Stimulated activated CD4-positive, alpha-beta T cell treated with anti-CD3 and anti-CD28 coated beads, Interleukin-4, amount 100 ng/mL, for 48 hours (primary cell): ENCODE data around the gene CASTOR2.
A peak's percentile ranks its signal among the peaks of the same experiment; 100 is the strongest.
"Not testable (repeated sequence)": the region's sequence is repeated elsewhere in the genome, so short reads cannot be mapped to it uniquely, and the experiment has no call there.

Source experiments
- DNase-seq, 2 donors: peaks; one replicate each; pipeline ENCODE4 v3.0.0-alpha.2; 2020; ENCODE audit warnings: low read depth in 2 of 2

CASTOR2 gene

GRCh38 chr7:74964511-74965119 lies at the start of gene CASTOR2:
CASTOR2 (plus strand) TSS chr7:74964705; CDS start chr7:74964986, 281 bp downstream.
- DNase-seq: peak; percentile 39 to 56

- DNase-seq: not testable (repeated sequence)
These were observed 42.1 kb upstream of the CASTOR2 start for GRCh38 chr7:74922321-74922890.

GRCh38 chr7:74923644-74924043 lies 40.9 kb upstream of the CASTOR2 start:
- not testable (repeated sequence) for DNase-seq

DNA sequence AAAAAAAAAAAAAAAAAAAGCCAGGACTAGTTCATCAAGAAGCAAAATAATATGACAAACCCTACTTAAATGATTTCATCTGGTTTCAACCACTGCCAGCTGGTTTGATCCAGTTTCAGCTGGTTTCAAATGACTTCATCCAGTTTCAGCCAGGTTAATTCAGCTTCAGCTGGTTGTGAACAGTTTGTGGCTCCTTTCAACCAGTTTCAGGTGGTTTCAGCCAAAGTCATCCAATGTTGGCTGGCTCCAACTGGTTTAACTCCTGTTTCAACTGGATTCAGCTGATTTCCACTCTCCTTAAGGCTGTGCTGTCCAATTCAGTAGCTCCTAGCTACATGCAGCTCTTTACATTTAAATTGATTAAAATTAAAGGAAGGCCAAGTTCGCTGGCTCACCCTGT lies 37.5 kb upstream of the CASTOR2 start:
- not testable (repeated sequence) for DNase-seq

GRCh38 chr7:74931563-74932328 lies 32.8 kb upstream of the CASTOR2 start:
- not testable (repeated sequence) for DNase-seq

- not testable (repeated sequence) for DNase-seq
These were observed 25.1 kb upstream of the CASTOR2 start for GRCh38 chr7:74939429-74939828.

DNA sequence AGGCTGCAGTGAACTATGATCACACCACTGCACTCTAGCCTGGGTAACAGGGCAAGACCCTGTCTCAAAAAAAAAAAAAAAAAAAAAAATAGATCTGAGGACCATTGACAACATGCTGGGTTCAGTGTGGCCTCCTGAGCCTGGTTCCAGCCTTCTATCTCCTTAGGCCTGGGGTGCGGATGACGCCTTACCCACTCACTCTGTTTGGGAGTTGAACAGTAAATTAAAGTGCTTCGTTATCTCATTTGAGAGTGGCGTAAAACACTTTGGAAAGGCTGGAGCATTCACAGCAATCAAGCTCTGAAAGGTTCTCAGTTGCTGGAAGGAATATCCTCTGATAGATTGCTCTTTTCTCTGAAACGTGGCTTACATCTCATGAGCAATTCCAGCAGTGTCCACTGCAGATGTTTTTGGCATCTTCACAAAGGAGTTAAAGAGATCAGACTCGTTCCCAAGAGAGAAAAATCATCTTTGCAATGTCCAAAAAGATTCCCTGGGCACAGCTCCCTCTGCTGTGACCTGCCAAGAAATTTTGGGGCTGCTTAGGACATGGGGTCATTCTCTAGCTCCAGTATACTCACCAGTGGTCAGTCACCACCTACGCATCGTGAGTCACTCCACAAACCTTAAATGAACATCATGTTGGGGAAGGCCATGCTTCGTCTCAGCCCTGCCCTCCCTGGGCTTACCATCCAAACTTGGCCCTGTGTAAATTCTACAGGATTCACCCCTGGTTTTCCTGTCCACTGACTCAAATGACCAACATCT lies 23.0 kb upstream of the CASTOR2 start:
- DNase-seq: not testable (repeated sequence)

DNA sequence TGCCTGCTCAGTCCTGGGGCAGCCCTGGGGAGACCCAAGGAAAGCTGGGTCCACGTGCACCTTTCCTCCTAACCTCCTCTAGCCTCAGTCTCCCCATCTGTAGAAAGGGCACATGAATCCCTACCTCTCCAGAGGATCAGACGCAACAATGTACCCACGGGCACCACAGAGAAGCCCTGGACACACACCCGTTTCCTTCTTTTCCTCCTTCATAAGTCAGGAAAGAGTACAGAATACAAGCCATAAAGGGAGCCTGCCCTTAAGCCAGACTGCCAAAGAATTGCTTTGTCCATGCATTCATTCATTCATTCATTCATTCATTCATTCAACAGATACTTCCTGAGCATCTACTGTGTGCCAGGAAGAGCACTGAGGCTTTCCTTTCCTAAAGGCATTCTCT lies 20.6 kb upstream of the CASTOR2 start:
- not testable (repeated sequence) for DNase-seq

GRCh38 chr7:74947741-74948140 lies 16.8 kb upstream of the CASTOR2 start:
- DNase-seq: not testable (repeated sequence)

DNA sequence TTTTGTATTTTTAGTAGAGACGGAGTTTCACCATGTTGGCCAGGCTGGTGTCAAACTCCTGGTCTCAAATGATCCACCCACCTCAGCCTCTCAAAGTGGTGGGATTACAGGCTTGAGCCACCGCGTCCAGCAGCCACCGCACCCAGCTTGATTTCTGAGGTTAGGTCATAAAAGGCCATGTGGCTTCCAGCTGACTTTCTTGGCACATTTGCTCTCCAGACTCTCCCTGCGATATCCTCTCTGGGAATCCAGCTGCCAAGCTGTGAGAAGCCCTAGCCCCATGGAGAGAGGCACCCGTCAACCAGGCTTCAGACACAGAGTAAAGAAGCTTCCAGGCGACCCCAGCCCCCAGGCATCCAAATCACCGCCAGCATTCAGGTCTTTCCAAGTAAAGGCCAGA lies 10.7 kb upstream of the CASTOR2 start:
- DNase-seq: not testable (repeated sequence)

DNA sequence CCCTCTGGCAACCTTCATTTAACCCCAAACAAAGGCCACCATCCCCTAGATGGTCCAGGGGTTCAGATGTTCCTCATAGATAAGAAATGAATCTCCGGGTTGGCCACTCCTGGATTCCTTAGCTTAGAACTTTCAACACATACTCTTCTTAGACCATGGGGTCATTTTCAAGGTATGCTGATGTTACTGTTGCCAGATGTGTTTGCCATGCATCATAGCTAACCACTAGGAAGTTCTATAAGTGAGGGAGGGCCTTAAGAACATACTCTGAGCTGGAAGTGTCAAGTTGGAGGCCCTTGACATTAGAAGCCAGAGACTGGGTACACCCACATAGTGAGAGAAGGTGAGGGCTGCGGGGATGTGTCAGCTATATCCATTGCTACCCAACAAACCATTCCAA lies 6.2 kb upstream of the CASTOR2 start:
- not testable (repeated sequence) for DNase-seq

- not testable (repeated sequence) for DNase-seq
These were observed 598 bp upstream of the CASTOR2 start for GRCh38 chr7:74963704-74964510.

DNA sequence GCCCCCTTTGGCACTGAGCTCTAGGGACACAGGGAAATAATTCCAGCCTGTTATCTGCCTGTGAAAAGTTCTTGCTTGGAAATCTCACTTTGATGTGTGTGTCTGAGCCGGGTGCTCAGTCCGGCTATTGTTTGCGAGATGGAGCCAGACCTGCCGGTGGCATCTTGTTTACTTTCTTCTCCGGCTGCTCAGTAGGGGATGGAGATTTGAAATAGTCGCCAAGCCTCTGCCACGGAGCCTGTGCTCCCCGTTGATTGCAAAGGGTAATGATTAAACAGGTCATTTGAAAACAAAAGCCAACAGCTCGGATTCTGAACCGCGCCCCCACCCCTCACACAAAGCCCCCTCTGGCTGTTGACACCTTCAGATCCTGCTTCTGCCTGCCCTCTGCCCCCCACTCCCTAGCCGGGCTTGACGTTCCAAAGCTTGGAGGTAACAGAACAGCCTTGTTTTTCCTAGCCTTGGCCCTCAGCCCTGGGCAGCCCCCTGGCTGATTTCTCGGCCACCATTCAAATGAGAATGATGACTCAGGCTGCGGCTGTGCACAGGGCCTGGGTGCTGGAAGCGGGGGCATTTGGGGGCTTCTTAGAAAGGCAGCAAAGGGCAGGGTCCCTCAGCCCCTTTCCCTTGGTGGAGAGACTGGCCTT lies 1.8 kb downstream of the CASTOR2 start:
- DNase-seq: not testable (repeated sequence)

GRCh38 chr7:74966909-74967308 lies 2.4 kb downstream of the CASTOR2 start:
- not testable (repeated sequence) for DNase-seq

DNA sequence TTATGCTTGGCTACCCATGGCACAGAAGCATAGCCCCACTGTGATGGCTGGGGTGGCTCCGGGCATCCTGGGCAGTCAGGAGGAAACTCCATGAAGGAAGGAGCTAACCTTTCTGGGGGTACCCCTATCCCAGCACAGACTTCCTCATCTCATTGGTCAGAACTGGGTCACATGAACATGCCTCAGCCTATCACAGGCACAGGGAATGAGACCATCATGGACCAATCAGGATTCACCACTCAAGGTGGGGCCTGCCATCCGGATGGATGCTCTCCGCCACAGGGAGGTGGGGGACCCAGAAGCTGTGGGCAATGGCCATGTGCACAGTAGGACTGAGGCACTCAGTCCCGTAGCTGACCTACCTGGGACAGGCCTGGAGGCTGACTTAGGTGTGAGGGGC lies 6.9 kb downstream of the CASTOR2 start:
- DNase-seq: not testable (repeated sequence)

GRCh38 chr7:74972377-74972776 lies 7.9 kb downstream of the CASTOR2 start:
- DNase-seq: not testable (repeated sequence)

DNA sequence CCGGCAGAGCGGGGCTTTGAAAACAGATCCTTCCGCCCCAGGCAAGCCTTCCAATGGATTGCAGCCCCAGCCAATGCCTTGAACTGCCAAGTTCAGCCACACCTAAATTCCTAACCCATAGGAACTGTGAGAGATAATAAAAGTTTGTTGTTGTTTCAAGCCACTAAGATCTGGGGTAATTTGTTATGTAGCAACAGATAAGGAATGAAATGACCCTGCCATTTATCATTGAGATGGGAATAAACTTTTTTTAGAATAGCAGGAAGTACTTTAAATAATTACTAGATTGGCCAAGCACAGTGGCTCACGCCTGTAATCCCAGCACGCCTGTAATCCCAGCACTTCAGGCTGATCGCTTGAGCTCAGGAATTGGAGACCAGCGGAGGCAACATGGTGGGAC lies 11.5 kb downstream of the CASTOR2 start:
- DNase-seq: not testable (repeated sequence)

- DNase-seq: not testable (repeated sequence)
These were observed 13.0 kb downstream of the CASTOR2 start for GRCh38 chr7:74977523-74977922.

GRCh38 chr7:74988436-74988835 lies 23.9 kb downstream of the CASTOR2 start:
- not testable (repeated sequence) for DNase-seq

DNA sequence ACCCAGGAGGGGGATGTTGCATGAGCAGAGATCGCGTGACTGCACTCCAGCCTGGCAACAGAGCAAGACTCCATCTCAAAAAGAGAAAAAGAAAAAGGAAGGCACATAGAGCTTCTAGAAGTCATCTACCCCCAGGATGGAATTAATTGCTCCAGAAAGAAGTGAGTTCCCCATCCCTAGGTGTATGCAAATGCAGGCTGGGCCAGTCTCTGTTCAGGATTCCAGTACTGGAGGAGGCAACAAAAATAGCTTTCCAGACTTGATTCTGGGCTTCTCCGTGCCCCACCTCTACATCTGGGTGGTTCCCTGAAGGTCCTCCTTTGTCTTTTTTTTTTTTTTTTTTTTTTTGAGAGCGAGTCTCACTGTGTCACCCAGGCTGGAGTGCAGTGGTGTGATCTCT lies 28.6 kb downstream of the CASTOR2 start:
- no peak for DNase-seq
